Fibroblast of mammary gland (primary cell): ENCODE data around the gene ANKRD11.

Source experiments
- DNase-seq: peaks from one replicate; pipeline ENCODE4 v3.0.0-alpha.2; 2010; ENCODE audit warnings: low read depth
- H3K4me3 ChIP-seq: 2 replicates; pipeline ENCODE4 v1.5.1; 2011; ENCODE audit warnings: low read depth, mild to moderate bottlenecking, low read length, moderate library complexity; ENCODE audit not compliant: control insufficient read depth
- CTCF ChIP-seq: conservative IDR thresholded peaks from 2 replicates; pipeline ENCODE4 v1.5.1; 2011; ENCODE audit warnings: low read depth, low read length, inconsistent platforms; ENCODE audit not compliant: control insufficient read depth, insufficient read depth

ANKRD11 gene

GRCh38 chr16:89319631-89319885, 170.8 kb downstream of the ANKRD11 start:
- DNase-seq: no peak
- no peak for TF ChIP-seq CTCF
- peak overlapping the region; percentile 17 for H3K4me3 ChIP-seq

GRCh38 chr16:89318871-89319630, 171.3 kb downstream of the ANKRD11 start:
- TF ChIP-seq CTCF: no peak
- DNase-seq: no peak
- no peak overlapping the region for H3K4me3 ChIP-seq

- H3K4me3 ChIP-seq: no peak overlapping the region
- TF ChIP-seq CTCF: no peak
- DNase-seq: no peak
These were observed 172.0 kb downstream of the ANKRD11 start for GRCh38 chr16:89318430-89318758.

- no peak for TF ChIP-seq CTCF
- no peak overlapping the region for H3K4me3 ChIP-seq
- DNase-seq: no peak
These were observed 172.5 kb downstream of the ANKRD11 start for GRCh38 chr16:89317729-89318429.

GRCh38 chr16:89317101-89317671, 173.2 kb downstream of the ANKRD11 start:
- H3K4me3 ChIP-seq: no peak overlapping the region
- no peak for DNase-seq
- no peak for TF ChIP-seq CTCF

GRCh38 chr16:89316701-89317100, 173.7 kb downstream of the ANKRD11 start:
- no peak for TF ChIP-seq CTCF
- H3K4me3 ChIP-seq: no peak overlapping the region
- no peak for DNase-seq
